Adrenal gland (tissue), 5 donors: ENCODE measurements around the gene MTUS2.

Source experiments
- CTCF ChIP-seq, 6 experiments: fragments of 450-650 bp in 4 of 6; fragments of 200-600 bp in 2 of 6; sonication (generic) in 1 of 6; IDR thresholded peaks; 1 replicate in 5 of 6; 2 replicates in 1 of 6; pipeline versions ENCODE4 v1.5.1 to v1.8.0; 2016 to 2021; ENCODE audit warnings: antibody characterized with exemption in 6 of 6, mild to moderate bottlenecking in 2 of 6, moderate library complexity in 1 of 6
- POLR2A ChIP-seq, 2 donors: fragments of 450-650 bp; IDR thresholded peaks; one replicate each; pipeline ENCODE4 v1.6.1; 2017; ENCODE audit warnings: antibody characterized with exemption in 2 of 2, mild to moderate bottlenecking in 2 of 2, moderate library complexity in 1 of 2
- donor health status: DM: no; HTN: no; CAD: no.

GRCh38 chr13:29100758-29101157, 280.6 kb downstream of the MTUS2 start:
- TF ChIP-seq CTCF (IDR thresholded peaks at IDR 0.05) (no peak), POLR2A (IDR thresholded peaks at IDR 0.05) (no peak)
